Type B pancreatic cell (in vitro differentiated cells): ENCODE data around the gene FSTL5. TPM values are rescaled to one million over a fixed set of nuclear protein-coding genes. Genes with fewer than 3 reads are reported as not detected.

ENCODE experiments used
- DNase-seq: peaks from one replicate; pipeline ENCODE4 v3.0.0; 2021; ENCODE audit warnings: mixed read lengths; ENCODE audit not compliant: unreplicated experiment; ENCODE audit errors: extremely low spot score
- H3K27ac Mint-ChIP-seq: 2 replicates; pipeline ENCODE4 v1.8.0; 2021; ENCODE audit warnings: mild to moderate bottlenecking, mixed read lengths
- H3K27me3 Mint-ChIP-seq: 2 replicates; pipeline ENCODE4 v1.8.0; 2021; ENCODE audit warnings: mixed read lengths
- H3K36me3 Mint-ChIP-seq: 2 replicates; pipeline ENCODE4 v1.8.0; 2021; ENCODE audit warnings: mixed read lengths
- H3K4me1 Mint-ChIP-seq: one replicate; pipeline ENCODE4 v1.8.0; 2021; ENCODE audit warnings: mixed read lengths; ENCODE audit not compliant: unreplicated experiment
- H3K4me3 Mint-ChIP-seq: 2 replicates; pipeline ENCODE4 v1.8.0; 2021; ENCODE audit warnings: mild to moderate bottlenecking, mixed read lengths
- H3K9me3 Mint-ChIP-seq: 2 replicates; pipeline ENCODE4 v1.8.0; 2021; ENCODE audit warnings: mixed read lengths
- CTCF ChIP-seq: fragments of 200-600 bp; sonication (generic); conservative IDR thresholded peaks from 2 replicates; pipeline ENCODE4 v1.5.0; 2021; ENCODE audit warnings: antibody characterized with exemption, mild to moderate bottlenecking
- total RNA-seq: library from RNA; stranded (reverse); gene quantifications from 2 replicates; pipeline ENCODE4 v1.2.1, GENCODE V29; 2021; ENCODE audit warnings: low replicate concordance

The FSTL5 gene
- total RNA-seq, 1 donor from 2014 or later, result 3.6 TPM

DNA sequence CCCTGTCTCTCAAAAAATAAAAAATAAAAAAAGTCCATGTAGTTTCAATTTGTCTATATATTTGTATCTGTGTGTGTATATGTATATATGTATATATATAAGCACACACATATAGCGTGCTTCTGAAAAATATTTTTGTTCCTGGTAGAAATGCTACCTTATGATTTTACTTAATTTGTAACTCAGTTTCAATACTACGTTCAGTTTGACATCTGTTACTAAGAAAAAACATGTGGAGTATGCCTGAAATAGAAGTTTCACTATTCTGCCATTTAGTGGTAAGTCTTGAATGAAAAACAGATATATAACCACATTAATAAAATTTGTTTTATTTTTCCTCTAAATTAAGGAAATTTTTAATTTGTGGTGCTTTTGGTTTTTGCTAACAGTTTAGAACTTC is 14.2 kb downstream of the FSTL5 start:
- H3K36me3 Mint-ChIP-seq, result no peaks in the 10 kb centered on the region
- H3K9me3 Mint-ChIP-seq, result no peaks in the 10 kb centered on the region
- DNase-seq, result no peak
- H3K4me1 Mint-ChIP-seq, result no peaks in the 10 kb centered on the region
- no peak for TF ChIP-seq CTCF
- no peak overlapping the region for H3K27ac Mint-ChIP-seq
- H3K27me3 Mint-ChIP-seq, result no peaks in the 10 kb centered on the region
- no peak overlapping the region for H3K4me3 Mint-ChIP-seq

GRCh38 chr4:162140051-162140683 is 23.6 kb downstream of the FSTL5 start:
- Mint-ChIP-seq H3K9me3 (peaks cover 4% of the 10 kb centered on the region), H3K4me3 (no peak overlapping the region), H3K36me3 (no peaks in the 10 kb centered on the region), H3K27ac (no peak overlapping the region), H3K27me3 (no peaks in the 10 kb centered on the region), H3K4me1 (no peaks in the 10 kb centered on the region)
- TF ChIP-seq CTCF, result no peak
- DNase-seq, result no peak

DNA sequence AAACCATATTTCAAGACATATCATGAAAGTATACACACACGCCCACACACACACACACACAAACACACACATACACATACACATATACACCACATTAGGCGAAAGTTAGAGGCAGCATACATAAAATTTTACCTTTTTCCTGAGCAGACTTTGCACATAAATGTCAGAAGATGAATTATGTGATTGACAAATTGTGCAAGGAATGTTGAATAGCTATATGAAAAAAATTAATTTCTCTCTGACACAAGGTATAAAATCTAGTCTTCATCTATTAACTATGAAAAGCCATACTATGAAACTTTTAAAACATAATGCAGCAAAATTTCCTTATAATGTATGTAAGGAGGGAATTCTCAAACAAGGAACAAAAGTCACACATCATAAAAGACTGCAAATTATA is 24.4 kb downstream of the FSTL5 start:
- Mint-ChIP-seq H3K27ac (no peak overlapping the region), H3K4me3 (no peak overlapping the region), H3K9me3 (peaks cover 4% of the 10 kb centered on the region), H3K27me3 (no peaks in the 10 kb centered on the region), H3K36me3 (no peaks in the 10 kb centered on the region), H3K4me1 (no peaks in the 10 kb centered on the region)
- no peak for DNase-seq
- TF ChIP-seq CTCF, result no peak

DNA sequence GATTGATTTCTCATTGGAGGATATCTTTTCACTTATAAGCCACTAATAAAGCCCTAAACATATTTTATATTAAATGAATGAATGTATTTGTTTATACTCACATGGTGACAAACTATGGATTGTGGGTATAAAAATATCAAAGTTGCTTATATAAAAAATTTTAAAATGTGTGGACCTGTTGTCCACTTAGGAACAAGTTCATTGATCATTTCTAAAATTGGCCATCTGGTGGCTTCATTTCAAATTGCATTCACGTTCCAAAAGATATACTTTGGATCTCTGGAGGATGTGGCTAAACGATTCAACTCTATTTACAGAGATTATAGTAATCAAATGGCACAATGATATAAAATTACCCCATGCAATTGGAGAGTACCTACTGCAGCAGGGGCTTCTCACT is 32.5 kb downstream of the FSTL5 start:
- H3K27ac Mint-ChIP-seq, result no peak overlapping the region
- no peaks in the 10 kb centered on the region for H3K4me1 Mint-ChIP-seq
- H3K36me3 Mint-ChIP-seq, result no peaks in the 10 kb centered on the region
- peaks cover 5% of the 10 kb centered on the region for H3K9me3 Mint-ChIP-seq
- peak; percentile 69 for TF ChIP-seq CTCF
- no peak for DNase-seq
- H3K27me3 Mint-ChIP-seq, result no peaks in the 10 kb centered on the region
- no peak overlapping the region for H3K4me3 Mint-ChIP-seq

DNA sequence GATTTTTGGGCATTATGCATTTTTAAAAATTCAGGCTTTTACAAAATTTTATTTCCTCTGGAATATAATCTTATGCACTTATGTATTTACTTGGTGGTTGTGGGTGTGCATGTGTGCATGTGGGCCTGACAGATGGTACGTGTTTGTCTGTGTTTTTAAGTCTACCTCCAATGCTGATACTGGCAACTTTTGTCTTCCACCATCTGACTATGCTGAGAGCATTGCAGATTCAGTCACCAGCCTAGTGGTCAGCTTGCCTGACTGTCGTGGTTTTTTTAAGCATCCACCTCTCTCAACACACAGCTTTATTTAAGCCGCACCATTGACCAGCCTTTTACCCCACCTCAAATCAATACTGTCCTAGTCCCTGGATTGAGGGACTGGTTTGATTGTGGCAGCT is 37.1 kb downstream of the FSTL5 start:
- no peaks in the 10 kb centered on the region for H3K4me1 Mint-ChIP-seq
- H3K4me3 Mint-ChIP-seq, result no peak overlapping the region
- no peaks in the 10 kb centered on the region for H3K36me3 Mint-ChIP-seq
- no peak overlapping the region for H3K27ac Mint-ChIP-seq
- H3K9me3 Mint-ChIP-seq, result no peaks in the 10 kb centered on the region
- H3K27me3 Mint-ChIP-seq, result no peaks in the 10 kb centered on the region
- no peak for DNase-seq
- no peak for TF ChIP-seq CTCF

GRCh38 chr4:162117051-162117450 is 46.7 kb downstream of the FSTL5 start:
- no peak overlapping the region for H3K27ac Mint-ChIP-seq

More at GRCh38 chr4:162117051-162117450, 46.7 kb downstream of the FSTL5 start:
- no peak overlapping the region for H3K4me3 Mint-ChIP-seq
- no peak for TF ChIP-seq CTCF
- peaks cover 9% of the 10 kb centered on the region for H3K4me1 Mint-ChIP-seq
- no peaks in the 10 kb centered on the region for H3K9me3 Mint-ChIP-seq
- H3K27me3 Mint-ChIP-seq, result no peaks in the 10 kb centered on the region
- no peak for DNase-seq
- no peaks in the 10 kb centered on the region for H3K36me3 Mint-ChIP-seq
